ENCODE data around the gene DDIT4.
"Not testable (repeated sequence)": the region's sequence is repeated elsewhere in the genome, so short reads cannot be mapped to it uniquely, and the experiment has no call there.

The DDIT4 gene, protein sequence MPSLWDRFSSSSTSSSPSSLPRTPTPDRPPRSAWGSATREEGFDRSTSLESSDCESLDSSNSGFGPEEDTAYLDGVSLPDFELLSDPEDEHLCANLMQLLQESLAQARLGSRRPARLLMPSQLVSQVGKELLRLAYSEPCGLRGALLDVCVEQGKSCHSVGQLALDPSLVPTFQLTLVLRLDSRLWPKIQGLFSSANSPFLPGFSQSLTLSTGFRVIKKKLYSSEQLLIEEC

DNA sequence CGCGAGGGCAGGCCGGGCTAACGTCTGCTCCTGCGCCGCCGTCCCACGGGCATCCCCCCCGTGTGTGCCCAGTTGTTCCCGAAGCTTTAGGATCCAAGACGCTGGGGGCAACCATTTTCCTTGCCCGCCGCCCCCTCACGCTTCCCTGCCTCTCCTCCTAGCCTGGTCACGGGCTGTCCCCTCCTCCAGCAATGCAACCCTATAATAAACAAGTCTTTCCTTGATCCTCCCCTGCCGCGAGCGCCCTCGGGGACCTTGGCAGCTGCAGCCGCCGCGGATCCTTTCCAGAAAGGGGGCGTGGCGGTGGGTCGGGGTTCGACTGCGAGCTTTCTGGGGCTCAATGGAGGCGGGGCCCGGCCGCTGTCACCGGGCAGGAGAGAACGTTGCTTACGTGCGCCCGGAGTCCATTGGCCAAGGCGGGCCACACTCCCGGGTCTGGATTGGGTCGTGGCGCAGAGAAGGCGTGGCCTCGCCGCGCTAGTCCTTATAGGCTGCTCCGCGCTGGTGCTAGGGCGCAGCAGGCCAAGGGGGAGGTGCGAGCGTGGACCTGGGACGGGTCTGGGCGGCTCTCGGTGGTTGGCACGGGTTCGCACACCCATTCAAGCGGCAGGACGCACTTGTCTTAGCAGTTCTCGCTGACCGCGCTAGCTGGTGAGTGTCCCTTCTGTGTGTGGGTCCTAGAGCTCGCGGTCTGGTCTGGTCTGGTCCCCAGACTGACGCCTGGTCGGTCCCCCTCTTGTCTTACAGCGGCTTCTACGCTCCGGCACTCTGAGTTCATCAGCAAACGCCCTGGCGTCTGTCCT is at the start of gene DDIT4:
DDIT4 (plus strand) TSS at position 515 of the 803 bp plus-strand sequence. CDS start 293 bp downstream, outside the sequence.
- peak; percentile 82 to 100 (median 99) for DNase-seq

DNA sequence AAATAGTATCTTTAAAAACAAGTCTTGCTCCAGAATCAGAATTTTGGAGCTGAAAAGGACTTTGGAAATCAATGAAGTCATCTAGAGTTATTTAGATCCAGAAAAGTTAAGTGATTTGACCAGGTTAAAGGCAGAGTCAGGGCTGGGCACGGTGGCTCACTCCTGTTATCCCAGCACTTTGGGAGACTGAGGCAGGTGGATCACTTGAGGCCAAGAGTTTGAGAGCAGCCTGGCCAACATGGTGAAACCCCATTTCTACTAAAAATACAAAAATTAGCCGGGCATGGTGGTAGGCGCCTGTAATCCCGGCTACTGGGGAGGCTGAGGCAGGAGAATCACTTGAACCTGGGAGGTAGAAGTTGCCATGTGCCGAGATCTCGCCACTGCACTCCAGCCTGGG is 49.5 kb upstream of the DDIT4 start:
- not testable (repeated sequence) for DNase-seq

DNA sequence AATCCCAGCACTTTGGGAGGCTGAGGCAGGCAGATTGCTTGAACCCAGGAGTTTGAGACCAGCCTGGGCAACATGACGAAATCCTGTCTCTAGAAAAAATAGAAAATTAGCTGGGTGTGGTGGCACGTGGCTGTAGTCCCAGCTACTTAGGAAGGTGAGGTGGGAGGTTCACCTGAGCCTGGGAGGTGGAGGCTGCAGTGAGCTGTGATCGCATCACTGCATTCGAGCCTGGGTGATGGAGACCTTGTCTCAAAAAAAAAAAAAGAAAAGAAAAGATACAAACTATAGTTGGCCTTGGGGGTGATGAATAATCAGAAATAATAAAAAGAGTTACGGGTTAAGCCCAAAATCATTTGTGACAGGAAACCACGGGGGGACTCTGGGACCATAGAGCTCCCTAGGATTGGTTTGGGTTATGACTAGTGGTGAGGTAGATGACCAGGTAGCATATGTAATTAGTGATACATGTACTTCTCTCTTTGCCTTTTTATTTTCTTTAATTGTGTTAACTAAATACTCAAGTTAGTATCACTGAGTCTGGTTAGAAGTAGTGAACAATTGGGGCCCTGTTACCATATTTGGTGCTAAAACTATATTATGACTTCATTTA is 47.2 kb upstream of the DDIT4 start:
- no peak for DNase-seq

DNA sequence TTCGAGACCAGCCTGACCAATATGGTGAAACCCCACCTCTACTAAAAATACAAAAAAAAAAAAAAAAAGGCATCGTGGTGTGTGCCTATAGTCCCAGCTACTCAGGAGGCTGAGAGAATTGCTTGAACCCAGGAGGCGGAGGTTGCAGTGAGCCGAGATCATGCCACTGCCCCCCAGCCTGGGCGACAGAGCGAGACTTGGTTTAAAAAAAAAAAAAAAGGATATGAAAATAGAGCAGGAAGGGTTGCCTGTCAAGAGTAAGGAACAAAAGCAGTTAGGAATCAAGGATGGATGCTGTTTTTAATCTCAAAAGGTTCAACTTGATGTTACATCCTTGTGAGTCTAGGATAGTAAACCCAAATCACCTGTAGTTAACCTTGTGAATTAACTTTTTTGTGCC is 45.9 kb upstream of the DDIT4 start:
- no peak for DNase-seq

DNA sequence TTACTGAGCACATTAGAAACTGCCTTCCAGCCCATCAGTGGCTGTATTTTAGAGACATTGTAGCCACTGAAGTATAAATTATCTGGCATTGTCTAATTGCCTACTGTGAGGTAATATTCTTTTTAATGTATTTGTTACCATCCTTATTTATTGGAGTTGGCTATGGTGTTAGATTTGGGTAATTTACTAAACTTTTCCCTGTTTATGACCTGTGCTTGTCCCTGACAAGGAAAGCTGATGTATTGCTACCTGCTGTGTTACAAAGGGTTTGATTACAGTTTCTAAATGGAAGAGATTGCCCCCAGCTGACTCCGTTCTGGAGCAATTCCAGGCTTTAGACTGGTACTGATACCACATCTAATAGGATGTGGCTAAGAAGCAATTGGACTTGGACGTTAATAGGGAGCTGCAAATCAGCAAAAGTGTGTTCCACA is 45.4 kb upstream of the DDIT4 start:
- no peak for DNase-seq

DNA sequence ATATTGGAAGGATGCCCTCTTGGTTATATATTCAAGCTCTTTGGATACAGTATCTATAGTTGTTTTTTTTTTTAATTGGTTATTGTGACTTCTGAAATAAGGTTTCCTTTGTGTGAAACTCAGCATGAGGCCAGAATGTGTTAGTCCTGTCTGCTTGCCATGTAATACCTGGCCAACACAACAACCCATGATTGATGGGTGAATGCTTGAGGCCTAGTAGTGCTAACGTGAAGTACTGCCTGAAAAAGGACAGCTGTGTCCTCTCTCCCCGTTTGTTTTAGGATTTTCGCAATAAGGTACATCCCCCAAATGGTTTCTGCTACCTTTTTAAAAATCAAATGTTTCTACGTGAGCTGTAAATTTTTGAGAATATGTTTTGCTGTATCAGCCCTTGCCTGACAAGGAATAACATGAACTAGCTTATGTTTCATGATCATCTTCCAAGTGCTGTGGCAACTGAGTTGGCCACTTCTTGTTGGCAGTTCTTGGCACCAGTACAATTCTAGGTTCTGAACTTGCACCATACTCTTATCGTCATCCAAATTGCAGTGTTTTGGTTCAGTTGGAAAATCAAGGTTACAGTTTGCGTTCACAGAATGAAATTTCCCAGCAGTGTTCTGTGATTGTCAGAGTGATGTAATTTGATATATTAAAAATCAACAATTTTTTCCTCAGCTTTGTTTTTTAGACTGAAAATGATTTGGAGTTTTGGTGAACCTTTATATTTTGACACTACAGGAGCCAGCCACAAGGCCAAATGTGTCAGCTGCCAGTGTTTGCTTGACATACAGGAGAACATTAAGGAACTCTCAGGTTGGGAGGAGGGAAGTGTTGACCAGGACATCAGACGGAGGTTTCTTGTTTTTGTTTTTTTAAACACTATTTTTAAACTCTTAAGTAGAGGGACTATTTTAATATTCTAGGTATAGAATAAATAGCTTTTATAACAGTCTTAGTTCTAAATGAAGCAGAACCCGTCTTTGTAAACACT is 44.2 kb upstream of the DDIT4 start:
- DNase-seq: no peak

DNA sequence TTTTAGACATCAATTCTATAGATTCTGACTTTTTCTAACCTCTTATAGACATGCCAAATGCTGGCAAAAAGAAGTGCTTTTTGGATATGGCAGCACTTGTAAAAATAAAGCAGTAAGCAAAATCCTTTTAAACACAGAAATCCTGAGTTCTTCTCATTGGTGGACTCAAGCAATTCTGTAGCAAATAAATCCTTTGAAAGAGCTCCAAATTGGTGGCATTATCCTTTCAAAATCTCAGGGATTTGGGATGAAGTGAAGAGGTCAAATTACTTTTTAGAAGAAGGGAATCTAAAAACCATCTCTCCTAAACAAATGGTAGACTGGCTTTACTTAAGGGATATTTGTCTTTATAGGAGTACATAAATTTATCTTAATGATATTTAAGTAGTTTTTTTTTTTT is 40.1 kb upstream of the DDIT4 start:
- DNase-seq: no peak

DNA sequence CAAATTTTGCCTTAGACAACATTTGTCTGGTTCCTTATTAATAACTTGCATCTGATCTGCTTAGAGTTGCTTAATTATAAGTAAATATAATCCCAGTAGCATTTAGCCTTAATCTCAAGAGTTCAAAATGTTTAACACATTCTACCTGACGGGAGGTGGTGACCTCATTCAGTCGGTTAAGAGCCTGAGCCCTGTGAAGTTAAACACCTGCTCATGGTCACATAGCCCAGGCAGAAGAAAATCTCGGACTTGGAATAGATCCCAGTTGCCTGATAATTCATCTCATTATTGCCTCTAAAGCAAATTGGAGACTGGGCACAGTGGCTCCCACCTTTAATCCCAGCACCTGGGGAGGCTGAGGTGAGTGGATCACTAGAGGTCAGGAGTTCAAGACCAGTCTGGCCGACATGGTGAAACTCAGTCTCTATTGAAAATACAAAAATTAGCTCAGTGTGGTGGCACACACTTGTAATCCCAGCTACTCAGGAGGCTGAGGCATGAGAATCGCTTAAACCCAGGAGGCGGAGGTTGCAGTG is 39.1 kb upstream of the DDIT4 start:
- DNase-seq: no peak

DNA sequence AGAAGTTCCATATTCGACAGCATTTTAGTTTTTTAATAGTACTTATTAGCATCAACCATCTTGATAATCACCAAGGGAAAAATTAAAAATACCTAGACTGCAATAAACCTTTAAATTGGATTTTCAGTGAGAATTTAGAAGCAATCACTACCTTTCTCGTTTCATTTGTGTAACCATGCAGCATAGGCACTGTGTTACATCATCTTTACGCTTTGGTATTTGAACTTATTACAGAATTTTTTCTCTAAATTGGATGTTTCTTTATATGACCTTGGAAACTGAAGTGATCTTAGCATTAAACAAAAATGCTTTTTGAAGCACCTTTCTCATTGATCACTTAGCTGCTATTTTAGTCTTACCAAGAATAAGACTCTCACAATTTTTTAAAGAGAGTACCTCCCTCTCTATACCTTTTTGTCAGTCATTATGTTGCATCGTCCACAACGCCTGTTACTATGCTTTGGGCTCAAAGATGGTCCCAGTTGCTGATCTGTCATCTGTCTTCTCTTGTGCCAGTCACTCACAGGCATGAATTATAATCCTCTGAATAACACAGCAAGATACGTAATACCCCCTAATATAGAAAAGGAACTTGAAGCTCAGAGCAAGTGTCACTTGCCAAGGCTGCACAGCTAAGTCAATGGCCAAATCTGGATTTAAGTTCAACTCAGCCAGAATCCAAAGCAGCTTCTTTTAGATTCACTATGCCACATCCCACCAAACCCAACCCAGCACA is 38.0 kb upstream of the DDIT4 start:
- DNase-seq: no peak

DNA sequence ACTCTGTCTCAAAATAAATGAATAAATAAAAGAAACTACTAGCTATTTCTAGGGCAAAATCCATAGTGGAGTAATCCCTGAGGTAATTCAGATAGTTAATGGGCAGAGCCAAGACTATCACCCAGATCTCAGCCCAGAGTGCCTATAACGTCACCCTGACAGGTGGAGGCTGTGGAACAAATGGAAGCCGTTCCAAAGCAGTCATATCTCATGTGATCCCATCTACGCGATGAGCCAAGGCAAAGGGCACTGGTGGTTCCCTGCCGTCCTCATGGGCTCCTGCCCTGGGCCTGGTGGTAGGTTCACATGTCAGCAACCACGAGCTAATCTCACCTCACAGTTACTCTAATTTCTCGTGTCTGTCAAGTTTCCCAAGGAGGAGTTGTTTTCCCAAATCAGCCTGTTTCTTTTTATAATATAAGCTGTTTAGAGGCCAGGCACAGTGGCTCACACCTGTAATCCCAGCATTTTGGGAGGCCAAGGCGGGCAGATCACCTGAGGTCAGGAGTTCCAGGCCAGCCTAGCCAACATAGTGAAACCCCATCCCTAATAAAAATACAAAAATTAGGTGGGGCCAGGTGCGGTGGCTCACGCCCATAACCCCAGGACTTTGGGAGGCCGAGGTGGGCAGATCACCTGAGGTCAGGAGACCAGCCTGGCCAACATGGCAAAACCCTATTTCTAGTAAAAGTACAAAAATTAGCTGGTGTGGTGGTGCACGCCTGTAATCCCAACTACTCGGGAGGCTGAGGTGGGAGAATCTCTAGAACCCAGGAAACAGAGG is 35.1 kb upstream of the DDIT4 start:
- no peak for DNase-seq

DNA sequence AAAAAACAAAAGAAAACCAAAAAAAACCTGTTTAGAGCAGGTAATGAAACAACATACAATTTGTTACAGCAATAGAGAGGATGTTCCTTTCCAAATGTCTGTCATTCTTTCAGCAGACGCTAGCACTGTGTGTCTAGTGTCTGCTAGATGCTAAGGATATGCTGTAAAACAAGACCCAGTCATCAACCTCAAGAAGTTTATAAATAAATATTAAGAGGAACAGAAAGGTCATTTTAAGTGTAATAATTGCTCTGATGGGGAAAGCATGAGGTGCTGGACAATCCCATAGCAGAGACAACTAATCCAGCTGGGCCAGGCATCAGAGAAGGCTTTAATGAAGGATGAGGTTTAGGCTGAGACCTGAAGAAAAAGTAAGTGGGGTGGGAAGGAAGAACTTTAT is 34.3 kb upstream of the DDIT4 start:
- DNase-seq: no peak

DNA sequence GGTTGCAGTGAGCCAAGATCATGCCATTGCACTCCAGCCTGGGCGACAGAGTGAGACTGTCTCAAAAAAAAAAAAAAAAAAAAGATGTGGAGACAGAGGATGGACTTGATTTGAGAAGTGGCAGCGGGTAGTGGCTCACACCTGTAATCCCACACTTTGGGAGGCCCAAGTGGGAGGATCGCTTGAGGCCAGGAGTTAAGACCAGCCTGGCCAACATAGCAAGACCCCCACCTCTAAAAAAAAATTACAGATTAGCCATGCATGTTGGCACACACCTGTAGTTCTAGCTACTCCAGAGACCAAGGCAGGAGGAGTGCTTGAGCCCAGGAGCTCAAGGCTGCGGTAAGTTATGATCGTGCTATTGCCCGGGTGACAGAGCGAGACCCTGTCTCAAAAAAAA is 33.4 kb upstream of the DDIT4 start:
- DNase-seq: no peak

DNA sequence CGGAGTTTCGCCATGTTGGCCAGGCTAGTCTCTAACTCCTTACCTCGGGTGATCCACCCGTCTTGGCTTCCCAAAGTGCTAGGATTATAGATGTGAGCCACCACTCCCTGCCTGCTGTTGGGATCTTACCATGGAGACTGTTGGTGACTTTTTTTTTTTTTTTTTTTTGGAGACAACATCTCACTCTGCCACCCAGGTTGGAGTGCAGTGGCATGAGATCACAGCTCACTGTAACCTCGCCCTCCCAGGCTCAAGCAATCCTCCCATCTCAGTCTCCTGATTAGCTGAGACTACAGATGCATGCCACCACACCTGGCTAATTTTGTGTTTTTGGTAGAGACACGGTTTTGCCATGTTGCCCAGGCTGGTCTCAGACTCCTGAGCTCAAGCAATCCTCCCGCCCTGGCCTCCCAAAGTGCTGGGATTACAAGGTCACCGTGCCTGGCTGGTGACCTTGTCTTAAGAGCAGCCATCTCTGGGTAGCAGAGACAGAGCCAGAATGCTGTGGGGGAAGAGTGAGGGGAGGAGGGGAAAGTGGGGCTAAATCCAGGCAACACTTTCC is 32.0 kb upstream of the DDIT4 start:
- no peak for DNase-seq

DNA sequence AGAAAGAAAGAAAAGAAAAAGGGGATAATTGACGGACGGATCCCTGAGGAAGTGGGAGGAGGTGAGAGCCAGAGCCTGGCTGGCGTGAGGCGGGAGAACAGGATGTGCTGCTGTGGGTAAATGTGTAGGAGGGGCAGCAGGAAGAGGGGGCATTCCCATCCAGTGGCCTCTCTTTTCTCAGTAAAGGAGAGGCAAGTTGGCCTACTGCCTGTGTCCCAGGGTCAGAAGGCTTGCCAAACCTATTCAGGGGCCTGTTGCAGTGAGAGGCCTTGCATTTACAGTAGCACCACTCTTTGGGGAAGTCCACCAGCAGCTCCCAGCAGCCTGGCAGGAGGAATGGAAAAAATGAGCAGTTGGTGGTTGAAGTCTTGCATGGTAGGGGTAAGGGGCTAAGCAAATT is 31.0 kb upstream of the DDIT4 start:
- DNase-seq: peak in 23 of 56 donors; percentile 13 to 61 (median 34)

DNA sequence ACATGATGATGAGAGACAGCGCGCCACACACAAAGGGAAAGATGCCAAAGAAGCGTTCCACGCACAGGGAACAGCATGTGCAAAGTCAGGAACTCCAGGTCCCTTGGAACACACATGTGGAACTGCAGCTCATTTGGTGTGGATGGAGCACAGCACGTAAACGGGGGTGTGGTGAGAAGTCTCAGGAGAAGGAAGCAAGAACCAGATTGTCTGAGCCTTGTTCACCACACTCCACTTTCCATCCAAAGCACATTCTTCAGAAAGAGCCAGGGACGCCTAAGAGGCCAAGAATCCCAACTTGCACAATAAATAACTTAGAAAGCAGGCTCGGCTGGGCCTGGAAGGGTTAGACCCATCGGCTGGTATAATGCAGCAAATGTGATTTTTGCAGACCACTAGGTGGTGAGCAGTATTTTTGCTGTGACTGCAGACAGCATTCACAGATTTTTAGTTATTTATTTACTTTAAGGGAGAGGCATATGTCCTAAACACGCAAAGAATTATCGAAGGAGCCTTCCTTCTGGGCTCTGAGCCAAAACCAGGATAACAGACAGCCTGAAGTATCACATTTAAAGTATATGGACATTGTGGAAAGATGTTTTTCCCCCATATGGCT is 29.8 kb upstream of the DDIT4 start:
- DNase-seq: peak in 12 of 56 donors; percentile 25 to 67 (median 39)

DNA sequence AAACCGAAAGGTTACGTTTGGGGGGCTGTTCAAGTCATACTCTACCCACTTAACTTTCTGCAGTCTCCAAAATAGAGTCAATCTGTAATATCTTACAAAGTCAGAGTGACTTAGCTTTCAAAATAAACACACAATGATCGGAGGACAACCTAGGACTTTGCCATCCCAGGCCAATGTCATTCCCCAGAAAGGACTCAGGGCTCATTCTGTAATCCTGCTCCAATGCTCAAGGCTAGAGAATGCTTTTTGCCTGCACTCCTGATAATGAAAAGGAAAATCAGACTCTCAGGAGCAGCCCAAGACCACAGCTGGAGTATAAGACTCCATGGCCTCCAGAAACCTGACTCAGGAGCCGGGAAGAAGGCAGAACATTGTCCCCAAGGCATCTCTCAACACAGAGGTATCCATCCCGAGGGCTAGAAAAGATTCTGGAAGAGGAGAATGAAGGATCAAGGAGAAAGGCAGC is 29.1 kb upstream of the DDIT4 start:
- DNase-seq: no peak

DNA sequence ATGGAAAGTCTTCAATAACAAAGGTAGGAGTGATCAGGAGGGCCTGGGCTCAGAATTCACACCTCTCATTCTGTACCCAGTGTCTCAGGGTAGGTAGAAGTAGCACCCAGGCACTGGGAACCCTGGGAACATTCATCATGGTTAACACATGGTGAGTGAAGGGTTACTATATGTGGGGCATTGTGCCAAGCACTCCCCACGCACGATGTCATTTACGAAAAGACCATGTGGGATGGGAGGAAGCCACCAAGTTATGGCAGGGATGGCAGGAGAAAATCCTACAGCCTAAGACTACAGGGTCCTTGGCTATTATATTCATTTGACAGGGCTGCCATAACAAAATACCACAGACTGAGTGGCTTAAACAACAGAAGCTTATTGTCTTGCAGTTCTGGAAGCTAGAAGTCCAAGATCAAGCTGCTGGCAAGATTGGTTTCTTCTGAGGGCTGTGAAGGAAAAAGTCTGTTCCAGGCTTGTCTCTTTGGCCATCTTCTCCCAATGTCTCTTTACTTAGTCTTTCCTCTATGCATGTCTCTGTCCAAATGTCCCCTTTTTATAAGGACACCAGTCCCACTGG is 27.7 kb upstream of the DDIT4 start:
- DNase-seq: peak in 1 of 56 donors; percentile 22
